HUES6 (cell line): Measurements from ENCODE around the gene NHERF2.

Source experiments
- H3K27ac ChIP-seq: 2 replicates; pipeline ENCODE4 v1.7.0; 2013; ENCODE audit warnings: low read depth, mild to moderate bottlenecking, low read length, inconsistent platforms
- H3K27me3 ChIP-seq: 2 replicates; pipeline ENCODE4 v1.6.1; 2013; ENCODE audit warnings: low read length; ENCODE audit not compliant: control insufficient read depth, insufficient read depth
- H3K36me3 ChIP-seq: 2 replicates; pipeline ENCODE4 v1.6.1; 2013; ENCODE audit warnings: low read length; ENCODE audit not compliant: control insufficient read depth, insufficient read depth
- H3K4me1 ChIP-seq: 2 replicates; pipeline ENCODE4 v1.6.1; 2013; ENCODE audit warnings: low read length; ENCODE audit not compliant: control insufficient read depth, insufficient read depth
- H3K4me3 ChIP-seq: 2 replicates; pipeline ENCODE4 v1.5.1; 2013; ENCODE audit warnings: low read depth, low read length
- H3K9ac ChIP-seq: one replicate; pipeline ENCODE4 v1.6.1; 2013; ENCODE audit warnings: mild to moderate bottlenecking, low read length
- H3K9me3 ChIP-seq: 2 replicates; pipeline ENCODE4 v1.6.1; 2013; ENCODE audit warnings: low read depth, low read length; ENCODE audit not compliant: control insufficient read depth, insufficient read depth

The NHERF2 gene

DNA sequence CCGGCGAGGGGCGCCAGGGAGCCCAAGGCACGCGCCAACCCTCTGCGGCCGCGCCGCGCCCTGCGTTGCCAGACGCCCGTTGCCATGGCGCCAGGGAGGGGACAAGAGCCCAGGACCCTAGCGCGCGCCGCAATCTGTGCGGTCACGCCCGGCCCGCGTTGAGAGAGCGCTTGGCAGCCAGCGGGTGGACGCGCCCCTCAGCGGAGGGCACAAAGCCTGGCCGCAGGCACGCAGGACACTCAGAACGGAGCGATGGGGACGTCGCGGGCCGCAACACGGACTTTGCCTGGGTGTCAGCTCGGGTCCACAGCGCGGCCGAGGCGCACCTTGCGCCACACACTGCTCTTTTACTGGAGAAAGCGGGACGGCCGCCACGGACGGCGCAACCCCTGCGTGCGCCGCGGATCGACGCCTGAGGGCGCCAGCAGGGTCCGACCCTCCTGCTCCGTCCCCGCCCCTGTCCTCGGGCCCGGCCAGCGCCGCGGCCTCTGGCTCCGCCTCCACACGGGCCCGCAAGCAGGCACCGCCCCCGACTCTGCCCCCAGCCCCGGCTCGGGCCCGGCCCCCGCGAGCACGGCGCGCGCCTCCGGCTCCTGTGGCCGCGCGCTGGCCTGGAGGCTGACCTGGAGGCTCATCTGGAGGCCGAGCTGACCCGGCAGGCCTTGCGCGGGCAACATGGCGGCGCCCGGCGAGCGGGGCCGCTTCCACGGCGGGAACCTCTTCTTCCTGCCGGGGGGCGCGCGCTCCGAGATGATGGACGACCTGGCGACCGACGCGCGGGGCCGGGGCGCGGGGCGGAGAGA lies 43.0 kb upstream of the NHERF2 start, which contains the start of gene GFER:
TSS of gene GFER (plus strand) at position 650 of the 803 bp plus-strand sequence. CDS start at position 676, 26 bp downstream.
- Histone ChIP-seq H3K27ac (peak within 1 kb of the TSS; percentile 88), H3K4me1 (peaks cover 34% of the 10 kb centered on the region), H3K9me3 (no peaks in the 10 kb centered on the region), H3K27me3 (peaks cover 51% of the 10 kb centered on the region), H3K9ac (peak within 1 kb of the TSS; percentile 87), H3K4me3 (peak within 1 kb of the TSS; percentile 83), H3K36me3 (peaks cover 15% of the 10 kb centered on the region)

DNA sequence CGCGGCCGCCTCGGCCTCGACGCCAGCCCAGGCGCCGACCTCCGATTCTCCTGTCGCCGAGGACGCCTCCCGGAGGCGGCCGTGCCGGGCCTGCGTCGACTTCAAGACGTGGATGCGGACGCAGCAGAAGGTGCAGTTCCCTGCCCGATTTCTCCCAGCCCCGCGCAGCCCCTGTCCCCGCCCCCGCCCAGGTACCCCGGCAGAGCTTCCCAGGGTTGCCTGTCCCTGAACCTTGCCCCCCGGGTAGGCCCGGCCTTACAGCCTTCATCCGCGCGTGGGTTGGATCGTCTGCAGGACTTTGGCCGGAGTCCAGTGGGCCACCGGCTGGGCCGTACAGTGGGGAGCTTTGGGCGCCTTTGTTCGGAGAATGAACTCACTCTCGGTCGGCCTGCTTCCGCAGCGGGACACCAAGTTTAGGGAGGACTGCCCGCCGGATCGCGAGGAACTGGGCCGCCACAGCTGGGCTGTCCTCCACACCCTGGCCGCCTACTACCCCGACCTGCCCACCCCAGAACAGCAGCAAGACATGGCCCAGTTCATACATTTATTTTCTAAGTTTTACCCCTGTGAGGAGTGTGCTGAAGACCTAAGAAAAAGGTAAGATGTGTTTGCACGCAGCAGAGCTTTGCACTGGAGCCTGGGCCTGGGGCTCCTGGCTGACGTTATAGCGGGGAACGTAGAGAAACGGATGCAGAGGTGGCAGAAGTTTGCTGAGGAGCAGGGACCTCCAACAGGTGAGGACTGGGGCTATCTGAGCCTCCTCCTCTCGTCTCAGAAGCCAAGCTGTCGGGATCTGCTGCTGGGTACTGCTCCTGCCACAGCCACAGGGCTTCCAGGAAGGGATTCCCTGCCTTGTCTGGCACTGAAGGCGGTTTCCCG lies 42.1 kb upstream of the NHERF2 start:
- H3K27me3 ChIP-seq = peaks cover 54% of the 10 kb centered on the region
- H3K4me3 ChIP-seq = peak overlapping the region; percentile 83
- H3K27ac ChIP-seq = peak overlapping the region; percentile 88

DNA sequence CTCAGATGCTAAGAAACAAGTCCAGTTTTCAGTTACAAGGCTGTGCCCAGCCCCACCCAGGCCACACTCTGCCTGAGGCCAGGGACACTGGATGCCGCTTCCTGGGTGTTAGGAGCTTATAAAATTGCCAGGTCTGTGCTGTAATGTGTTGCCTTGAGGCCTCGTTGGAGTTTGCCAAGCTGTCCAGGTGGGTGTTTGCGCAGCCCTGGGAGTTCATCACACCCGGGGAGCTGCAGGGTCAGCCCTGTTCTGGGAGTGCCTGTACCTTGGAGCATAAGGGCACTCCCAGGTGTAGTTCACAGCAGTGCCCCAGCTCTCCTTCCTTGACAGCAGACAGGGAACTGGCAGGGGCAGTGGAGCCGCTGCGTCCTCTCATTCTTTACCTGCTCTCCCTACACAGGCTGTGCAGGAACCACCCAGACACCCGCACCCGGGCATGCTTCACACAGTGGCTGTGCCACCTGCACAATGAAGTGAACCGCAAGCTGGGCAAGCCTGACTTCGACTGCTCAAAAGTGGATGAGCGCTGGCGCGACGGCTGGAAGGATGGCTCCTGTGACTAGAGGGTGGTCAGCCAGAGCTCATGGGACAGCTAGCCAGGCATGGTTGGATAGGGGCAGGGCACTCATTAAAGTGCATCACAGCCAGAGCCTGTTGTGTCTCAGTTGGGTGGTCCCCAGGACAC lies 41.1 kb upstream of the NHERF2 start:
- no peaks in the 10 kb centered on the region for H3K9me3 ChIP-seq

More for the DNA sequence above, 42.1 kb upstream of the NHERF2 start:
- Histone ChIP-seq H3K9ac (peak overlapping the region; percentile 87), H3K36me3 (peaks cover 15% of the 10 kb centered on the region), H3K9me3 (no peaks in the 10 kb centered on the region), H3K4me1 (peaks cover 41% of the 10 kb centered on the region)

DNA sequence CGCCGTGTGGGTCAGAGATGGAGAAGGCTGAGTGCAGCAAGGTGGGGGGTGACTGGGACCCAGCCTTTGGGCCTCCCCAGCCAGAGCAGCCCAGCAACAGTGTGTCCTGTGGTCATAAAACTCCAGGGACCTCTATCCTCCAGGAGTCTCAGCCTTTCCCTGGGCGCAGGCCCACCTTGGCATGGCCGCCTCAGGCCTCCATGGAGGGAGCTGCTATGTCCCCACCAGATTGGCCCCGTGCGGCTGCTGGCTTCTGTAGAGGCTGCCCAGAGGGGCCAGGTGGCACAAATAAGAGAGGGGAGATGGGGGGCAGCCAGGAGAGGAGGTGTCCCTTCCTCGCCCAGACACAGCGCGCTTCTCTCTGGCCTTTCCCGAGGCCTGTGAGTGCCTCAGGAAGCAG lies 39.5 kb upstream of the NHERF2 start:
- H3K27ac ChIP-seq = no peak overlapping the region
- H3K36me3 ChIP-seq = peaks cover 15% of the 10 kb centered on the region
- no peak overlapping the region for H3K9ac ChIP-seq
- H3K4me3 ChIP-seq = no peak overlapping the region
- peaks cover 45% of the 10 kb centered on the region for H3K27me3 ChIP-seq
- peaks cover 32% of the 10 kb centered on the region for H3K4me1 ChIP-seq
- H3K9me3 ChIP-seq = no peaks in the 10 kb centered on the region

More for the DNA sequence above, 41.1 kb upstream of the NHERF2 start:
- Histone ChIP-seq H3K4me1 (peaks cover 36% of the 10 kb centered on the region), H3K27me3 (peaks cover 48% of the 10 kb centered on the region), H3K9ac (no peak overlapping the region), H3K4me3 (peak overlapping the region; percentile 83), H3K27ac (no peak overlapping the region), H3K36me3 (peaks cover 15% of the 10 kb centered on the region)

DNA sequence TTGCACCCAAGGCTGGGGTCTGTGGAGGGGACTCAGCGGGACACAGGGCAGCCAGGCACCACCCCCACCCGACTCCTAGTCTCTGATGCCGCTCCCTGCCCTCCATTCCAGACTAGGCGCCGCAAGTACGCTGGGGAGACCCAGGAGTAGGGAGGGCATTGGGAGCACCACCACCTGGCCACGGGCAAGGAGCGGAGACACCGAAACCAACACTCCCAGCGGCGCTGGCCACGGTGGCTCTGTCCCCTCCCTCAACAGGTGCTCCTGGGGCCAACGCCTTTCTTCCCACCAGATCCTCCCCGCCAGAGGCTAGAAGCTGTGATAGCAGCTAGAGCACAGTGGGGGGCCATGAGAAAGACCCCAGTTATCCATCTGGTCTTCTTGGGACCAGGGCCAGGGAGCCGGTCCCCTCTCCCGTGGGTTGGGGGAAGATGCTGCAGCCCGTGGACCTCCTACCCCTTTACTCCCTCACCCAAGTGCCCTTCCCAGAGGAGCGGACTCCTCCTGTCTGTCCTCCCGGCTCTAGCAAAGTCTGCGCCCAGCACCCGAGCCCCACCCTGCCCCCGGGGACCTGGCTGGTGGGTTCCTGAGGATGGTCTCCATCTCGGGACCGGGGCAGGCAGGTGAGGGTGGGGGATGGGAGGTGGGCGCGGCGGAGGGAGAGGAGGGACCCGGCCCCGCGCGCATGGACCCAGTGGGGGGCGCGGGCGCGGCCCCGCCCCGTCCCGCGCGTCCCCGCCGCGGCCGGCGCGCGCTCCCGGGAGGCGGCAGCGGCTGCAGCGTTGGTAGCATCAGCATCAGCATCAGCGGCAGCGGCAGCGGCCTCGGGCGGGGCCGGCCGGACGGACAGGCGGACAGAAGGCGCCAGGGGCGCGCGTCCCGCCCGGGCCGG lies 37.2 kb upstream of the NHERF2 start, which contains the start of gene SYNGR3:
TSS of gene SYNGR3 (plus strand) at position 762 of the 892 bp plus-strand sequence. CDS start 133 bp downstream, outside the sequence.
- peak within 1 kb of the TSS; percentile 77 for H3K4me3 ChIP-seq
- peaks cover 39% of the 10 kb centered on the region for H3K27me3 ChIP-seq
- no peaks in the 10 kb centered on the region for H3K9me3 ChIP-seq
- no peak within 1 kb of the TSS for H3K27ac ChIP-seq
- peak within 1 kb of the TSS; percentile 66 for H3K9ac ChIP-seq
- H3K4me1 ChIP-seq = peaks cover 28% of the 10 kb centered on the region
- H3K36me3 ChIP-seq = peaks cover 15% of the 10 kb centered on the region

DNA sequence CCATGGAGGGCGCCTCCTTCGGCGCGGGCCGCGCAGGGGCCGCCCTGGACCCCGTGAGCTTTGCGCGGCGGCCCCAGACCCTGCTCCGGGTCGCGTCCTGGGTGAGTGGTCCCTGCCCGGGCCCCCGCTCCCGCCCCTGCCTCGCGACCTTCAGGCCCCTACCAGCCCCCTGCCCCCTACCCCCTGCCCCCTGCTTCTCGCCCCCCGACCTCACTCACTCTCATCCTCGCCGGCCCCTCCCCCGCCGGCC lies 36.7 kb upstream of the NHERF2 start:
- no peak overlapping the region for H3K27ac ChIP-seq
- H3K9me3 ChIP-seq = no peaks in the 10 kb centered on the region
- peaks cover 39% of the 10 kb centered on the region for H3K27me3 ChIP-seq
- peak overlapping the region; percentile 77 for H3K4me3 ChIP-seq
- peaks cover 25% of the 10 kb centered on the region for H3K4me1 ChIP-seq
- H3K36me3 ChIP-seq = peaks cover 15% of the 10 kb centered on the region
- no peak overlapping the region for H3K9ac ChIP-seq

DNA sequence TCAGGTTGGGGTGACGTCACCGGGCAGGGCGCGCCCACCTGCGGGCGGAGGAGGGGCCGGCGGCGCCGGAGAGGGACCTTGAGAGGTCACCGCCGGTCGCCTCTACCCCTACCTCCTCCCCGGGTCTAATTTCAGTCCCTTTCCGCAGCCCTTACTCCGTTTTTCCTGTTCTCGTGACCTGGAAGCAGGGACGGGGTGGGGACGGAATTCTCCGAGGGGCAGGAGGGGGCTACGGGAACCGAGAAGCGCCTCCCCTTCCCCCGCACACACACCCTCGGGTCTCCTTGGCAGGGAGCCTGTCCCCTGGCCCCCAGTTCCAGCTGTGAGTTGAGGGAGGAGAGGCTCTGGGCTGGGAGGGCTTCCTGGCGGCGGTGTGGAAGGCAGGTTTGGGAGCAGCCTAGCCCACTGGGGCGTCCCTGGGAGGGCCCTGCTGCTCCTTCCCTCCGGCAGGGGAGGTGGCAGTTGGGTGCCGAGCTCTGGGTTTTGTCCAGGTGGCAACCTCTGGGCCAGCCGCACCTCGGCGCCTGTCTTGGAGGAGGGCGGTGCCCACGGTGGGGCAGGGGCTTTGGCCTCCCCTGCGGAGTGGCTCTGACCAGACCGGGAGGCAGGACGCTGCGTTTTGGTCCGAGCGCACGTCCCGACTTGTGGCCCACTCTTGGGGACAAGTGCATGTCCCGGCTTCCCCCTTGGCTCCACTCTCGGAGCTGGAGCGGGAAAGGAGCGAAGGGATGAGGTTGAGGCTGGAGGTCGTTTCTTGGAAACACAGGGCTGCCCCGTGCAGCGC lies 36.2 kb upstream of the NHERF2 start:
- peak overlapping the region; percentile 77 for H3K4me3 ChIP-seq
- no peaks in the 10 kb centered on the region for H3K9me3 ChIP-seq
- peaks cover 22% of the 10 kb centered on the region for H3K4me1 ChIP-seq
- peaks cover 39% of the 10 kb centered on the region for H3K27me3 ChIP-seq
- H3K9ac ChIP-seq = peak overlapping the region; percentile 66
- H3K36me3 ChIP-seq = peaks cover 18% of the 10 kb centered on the region
- H3K27ac ChIP-seq = no peak overlapping the region

DNA sequence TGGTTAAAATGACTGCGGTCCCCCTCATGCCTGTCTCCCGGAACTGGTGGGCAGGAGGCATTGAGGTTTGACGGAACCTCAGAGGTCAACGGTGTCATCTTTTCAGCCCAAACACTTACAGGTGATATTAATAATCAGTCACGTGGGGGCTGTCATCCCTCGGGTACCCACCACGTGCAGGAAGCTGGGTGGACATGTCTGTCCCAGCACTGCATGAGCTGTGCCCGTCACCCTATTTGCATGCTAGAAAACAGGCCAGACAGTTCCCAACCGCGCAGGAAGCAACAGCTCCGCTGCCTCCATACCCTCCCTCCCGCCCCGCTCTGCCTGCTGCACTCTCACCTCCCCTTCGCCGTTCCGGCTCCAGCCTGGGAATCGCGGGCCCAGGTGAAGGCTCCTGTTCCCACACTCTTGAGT lies 35.6 kb upstream of the NHERF2 start:
- H3K27ac ChIP-seq = no peak overlapping the region
- H3K4me1 ChIP-seq = peaks cover 22% of the 10 kb centered on the region
- peaks cover 39% of the 10 kb centered on the region for H3K27me3 ChIP-seq
- H3K9me3 ChIP-seq = no peaks in the 10 kb centered on the region
- H3K4me3 ChIP-seq = peak overlapping the region; percentile 77
- peaks cover 14% of the 10 kb centered on the region for H3K36me3 ChIP-seq
- peak overlapping the region; percentile 66 for H3K9ac ChIP-seq

DNA sequence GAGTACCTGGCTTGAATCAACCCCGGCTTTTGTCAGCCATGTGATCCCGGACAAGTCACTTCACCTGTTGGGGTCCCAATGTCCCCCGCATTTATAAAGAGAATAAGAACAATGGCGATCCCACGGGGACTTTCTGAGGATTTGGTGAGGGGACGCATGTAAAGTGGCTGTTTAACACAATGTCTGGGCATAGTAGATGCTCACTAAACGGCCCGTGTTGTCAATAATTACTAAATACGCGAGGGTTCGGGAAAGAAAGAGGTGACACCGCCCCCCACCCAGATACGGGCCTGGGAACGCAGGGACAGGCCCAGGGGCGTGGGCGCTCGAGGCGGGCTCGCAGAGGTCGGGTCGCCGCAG lies 35.1 kb upstream of the NHERF2 start:
- no peaks in the 10 kb centered on the region for H3K9me3 ChIP-seq
- H3K27me3 ChIP-seq = peaks cover 39% of the 10 kb centered on the region
- peaks cover 22% of the 10 kb centered on the region for H3K4me1 ChIP-seq
- peak overlapping the region; percentile 77 for H3K4me3 ChIP-seq
- H3K9ac ChIP-seq = no peak overlapping the region
- H3K36me3 ChIP-seq = peaks cover 11% of the 10 kb centered on the region
- no peak overlapping the region for H3K27ac ChIP-seq
